ENCODE data around the gene DPY19L1. TPM values are rescaled to one million over a fixed set of nuclear protein-coding genes. Genes with fewer than 3 reads are reported as not detected.

Gene DPY19L1
- total RNA-seq, 1 experiment from 2014 or later = 46.8 TPM

DNA sequence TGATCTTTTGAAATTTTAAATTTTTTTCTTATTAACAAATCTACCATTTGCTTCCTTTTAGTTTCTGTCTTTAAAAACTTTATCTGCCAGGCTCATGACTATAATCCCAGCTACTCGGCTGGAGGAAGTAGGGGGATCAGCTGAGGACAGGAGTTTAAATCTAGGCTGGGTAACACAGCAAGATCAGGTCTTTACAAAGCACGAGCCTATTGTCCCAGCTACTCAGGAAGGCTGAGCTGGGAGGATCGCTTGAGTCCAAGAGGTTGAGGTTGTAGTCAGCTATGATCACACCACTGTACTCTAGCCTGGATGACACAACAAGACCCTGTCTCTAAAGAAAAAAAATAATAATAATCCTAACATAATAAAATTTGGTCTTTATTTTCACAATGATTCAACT, 17.5 kb downstream of the DPY19L1 start:
- Histone ChIP-seq H3K9me3 (ENCODE audit: low read depth, low read length, poor library complexity, severe bottlenecking) (no peaks in the 10 kb centered on the region), H3K4me3 (ENCODE audit: low read depth, low read length, poor library complexity, severe bottlenecking) (no peak overlapping the region), H3K27me3 (replicated peaks; ENCODE audit: insufficient read depth, low read depth, low read length, poor library complexity) (no peaks in the 10 kb centered on the region), H3K36me3 (ENCODE audit: insufficient read depth, low read length, poor library complexity, severe bottlenecking) (no peaks in the 10 kb centered on the region), H3K27ac (ENCODE audit: low read depth, low read length, poor library complexity, severe bottlenecking) (no peak overlapping the region), H3K4me1 (ENCODE audit: insufficient read depth, low read length, poor library complexity, severe bottlenecking) (no peaks in the 10 kb centered on the region)
- no peak for TF ChIP-seq EZH2 (IDR thresholded peaks at IDR 0.05; ENCODE audit: borderline replicate concordance, low read depth, low read length, poor library complexity, severe bottlenecking)
- TF ChIP-seq, protein P1, sequence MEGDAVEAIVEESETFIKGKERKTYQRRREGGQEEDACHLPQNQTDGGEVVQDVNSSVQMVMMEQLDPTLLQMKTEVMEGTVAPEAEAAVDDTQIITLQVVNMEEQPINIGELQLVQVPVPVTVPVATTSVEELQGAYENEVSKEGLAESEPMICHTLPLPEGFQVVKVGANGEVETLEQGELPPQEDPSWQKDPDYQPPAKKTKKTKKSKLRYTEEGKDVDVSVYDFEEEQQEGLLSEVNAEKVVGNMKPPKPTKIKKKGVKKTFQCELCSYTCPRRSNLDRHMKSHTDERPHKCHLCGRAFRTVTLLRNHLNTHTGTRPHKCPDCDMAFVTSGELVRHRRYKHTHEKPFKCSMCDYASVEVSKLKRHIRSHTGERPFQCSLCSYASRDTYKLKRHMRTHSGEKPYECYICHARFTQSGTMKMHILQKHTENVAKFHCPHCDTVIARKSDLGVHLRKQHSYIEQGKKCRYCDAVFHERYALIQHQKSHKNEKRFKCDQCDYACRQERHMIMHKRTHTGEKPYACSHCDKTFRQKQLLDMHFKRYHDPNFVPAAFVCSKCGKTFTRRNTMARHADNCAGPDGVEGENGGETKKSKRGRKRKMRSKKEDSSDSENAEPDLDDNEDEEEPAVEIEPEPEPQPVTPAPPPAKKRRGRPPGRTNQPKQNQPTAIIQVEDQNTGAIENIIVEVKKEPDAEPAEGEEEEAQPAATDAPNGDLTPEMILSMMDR (conservative IDR thresholded peaks at IDR 0.05; ENCODE audit: low read depth, low read length) = no peak
- no peak for DNase-seq (ENCODE audit: low spot score)
- BruUV-seq (replicated peaks) = no TSS peak
- POLR2A ChIA-PET (ENCODE audit: low non-redundant PET) = no interaction called here
- CTCF ChIA-PET = no interaction called here
- intact Hi-C loops (cut with micrococcal nuclease; ENCODE audit: unreplicated experiment) = no loop called here

DNA sequence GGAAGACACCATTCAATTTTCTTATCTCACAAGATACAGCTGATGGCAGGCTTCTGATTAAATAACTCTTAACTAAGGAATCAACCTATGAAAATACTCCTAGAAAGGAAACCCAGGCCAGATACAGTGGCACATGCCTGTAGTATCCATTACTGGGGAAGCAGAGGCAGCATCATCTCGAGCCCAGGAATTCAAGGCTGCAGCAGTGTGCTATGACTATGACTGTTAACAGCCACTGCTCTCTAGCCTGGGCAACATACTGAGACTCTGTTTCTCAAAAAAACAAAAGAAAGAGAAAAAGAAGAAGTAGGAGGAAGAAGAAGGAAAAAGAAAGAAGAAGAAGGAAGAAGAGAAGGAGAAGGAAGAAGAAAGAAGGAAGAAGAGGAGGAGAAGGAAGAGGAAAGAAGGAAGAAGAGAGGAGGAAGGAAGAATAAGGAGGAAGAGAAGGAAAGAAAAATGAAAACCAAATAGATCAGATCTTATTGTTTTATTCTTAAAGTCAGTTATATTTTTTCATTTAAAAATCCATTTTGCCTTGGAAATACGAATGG, 18.0 kb downstream of the DPY19L1 start:
- Histone ChIP-seq H3K4me1 (ENCODE audit: insufficient read depth, low read length, poor library complexity, severe bottlenecking) (no peaks in the 10 kb centered on the region), H3K36me3 (ENCODE audit: insufficient read depth, low read length, poor library complexity, severe bottlenecking) (no peaks in the 10 kb centered on the region), H3K9me3 (ENCODE audit: low read depth, low read length, poor library complexity, severe bottlenecking) (no peaks in the 10 kb centered on the region), H3K4me3 (ENCODE audit: low read depth, low read length, poor library complexity, severe bottlenecking) (no peak overlapping the region), H3K27ac (ENCODE audit: low read depth, low read length, poor library complexity, severe bottlenecking) (no peak overlapping the region), H3K27me3 (replicated peaks; ENCODE audit: insufficient read depth, low read depth, low read length, poor library complexity) (no peaks in the 10 kb centered on the region)
- ChIA-PET POLR2A (ENCODE audit: low non-redundant PET) (no interaction called here), CTCF (no interaction called here)
- BruUV-seq (replicated peaks) = no TSS peak
- intact Hi-C loops (cut with micrococcal nuclease; ENCODE audit: unreplicated experiment) = no loop called here
- DNase-seq (ENCODE audit: low spot score) = no peak
- TF ChIP-seq, protein P1 (conservative IDR thresholded peaks at IDR 0.05; ENCODE audit: low read depth, low read length) = no peak
- TF ChIP-seq EZH2 (IDR thresholded peaks at IDR 0.05; ENCODE audit: borderline replicate concordance, low read depth, low read length, poor library complexity, severe bottlenecking) = no peak

DNA sequence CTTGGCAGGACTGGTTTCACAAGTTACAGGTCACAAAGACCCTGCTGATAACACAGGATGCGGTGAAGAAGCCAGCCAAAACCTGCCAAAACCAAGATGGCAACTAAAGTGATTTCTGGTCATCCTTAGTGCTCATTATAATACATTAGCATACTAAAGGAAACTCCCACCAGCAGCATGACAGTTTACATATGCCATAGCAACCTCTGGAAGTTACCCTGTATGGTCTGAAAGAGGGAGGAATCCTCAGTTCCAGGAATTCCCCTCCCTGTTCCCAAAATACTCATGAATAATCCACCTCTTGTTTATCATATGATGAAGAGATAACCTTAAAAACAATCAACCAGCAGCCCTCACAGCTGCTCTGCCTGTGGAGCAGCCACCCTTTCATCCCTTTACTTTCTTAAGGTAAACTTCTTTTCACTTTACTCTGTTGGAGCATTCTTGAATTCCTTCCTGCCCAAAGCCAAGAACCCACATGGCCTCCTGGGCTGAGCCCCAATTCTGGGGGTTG, 21.9 kb downstream of the DPY19L1 start:
- no peaks in the 10 kb centered on the region for H3K9me3 ChIP-seq (ENCODE audit: low read depth, low read length, poor library complexity, severe bottlenecking)
- H3K4me3 ChIP-seq (ENCODE audit: low read depth, low read length, poor library complexity, severe bottlenecking) = no peak overlapping the region
- no peaks in the 10 kb centered on the region for H3K27me3 ChIP-seq (replicated peaks; ENCODE audit: insufficient read depth, low read depth, low read length, poor library complexity)
- ChIA-PET POLR2A (ENCODE audit: low non-redundant PET) (no interaction called here), CTCF (no interaction called here)
- DNase-seq (ENCODE audit: low spot score) = no peak
- intact Hi-C loops (cut with micrococcal nuclease; ENCODE audit: unreplicated experiment) = no loop called here
- no TSS peak for BruUV-seq (replicated peaks)
- TF ChIP-seq EZH2 (IDR thresholded peaks at IDR 0.05; ENCODE audit: borderline replicate concordance, low read depth, low read length, poor library complexity, severe bottlenecking) = no peak
- TF ChIP-seq, protein P1 (conservative IDR thresholded peaks at IDR 0.05; ENCODE audit: low read depth, low read length) = no peak
- H3K36me3 ChIP-seq (ENCODE audit: insufficient read depth, low read length, poor library complexity, severe bottlenecking) = no peaks in the 10 kb centered on the region
- no peak overlapping the region for H3K27ac ChIP-seq (ENCODE audit: low read depth, low read length, poor library complexity, severe bottlenecking)
- H3K4me1 ChIP-seq (ENCODE audit: insufficient read depth, low read length, poor library complexity, severe bottlenecking) = no peaks in the 10 kb centered on the region

All from A673 (cell line).